ENCODE results near the gene HEPACAM2.

HEPACAM2 gene

GRCh38 chr7:93202594-93203250 lies 23.5 kb downstream of the HEPACAM2 start:
- no peak for DNase-seq (ENCODE audit: low read depth)

- DNase-seq (ENCODE audit: low read depth) = no peak
Observed at GRCh38 chr7:93198472-93198871, 27.8 kb downstream of the HEPACAM2 start.

GRCh38 chr7:93196336-93196735 lies 29.9 kb downstream of the HEPACAM2 start:
- no peak for DNase-seq (ENCODE audit: low read depth)

- DNase-seq (ENCODE audit: low read depth) = no peak
Observed at GRCh38 chr7:93194386-93194785, 31.9 kb downstream of the HEPACAM2 start.

- no peak for DNase-seq (ENCODE audit: low read depth)
Observed at GRCh38 chr7:93188870-93189634, 37.2 kb downstream of the HEPACAM2 start.

GRCh38 chr7:93185303-93186027 lies 40.8 kb downstream of the HEPACAM2 start:
- no peak for DNase-seq (ENCODE audit: low read depth)

GRCh38 chr7:93179173-93179572 lies 47.1 kb downstream of the HEPACAM2 start:
- no peak for DNase-seq (ENCODE audit: low read depth)

GRCh38 chr7:93178213-93178612 lies 48.1 kb downstream of the HEPACAM2 start:
- DNase-seq (ENCODE audit: low read depth) = no peak

GRCh38 chr7:93176992-93177580 lies 49.2 kb downstream of the HEPACAM2 start:
- DNase-seq (ENCODE audit: low read depth) = no peak

- DNase-seq (ENCODE audit: low read depth) = no peak
Observed at GRCh38 chr7:93175219-93175618, 51.0 kb downstream of the HEPACAM2 start.

- no peak for DNase-seq (ENCODE audit: low read depth)
Observed at GRCh38 chr7:93172683-93173082, 53.6 kb downstream of the HEPACAM2 start.

GRCh38 chr7:93171606-93172226 lies 54.6 kb downstream of the HEPACAM2 start:
- DNase-seq (ENCODE audit: low read depth) = no peak

- no peak for DNase-seq (ENCODE audit: low read depth)
Observed at GRCh38 chr7:93165447-93165846, 60.8 kb downstream of the HEPACAM2 start.

- DNase-seq (ENCODE audit: low read depth) = no peak
Observed at GRCh38 chr7:93164766-93165165, 61.5 kb downstream of the HEPACAM2 start.

GRCh38 chr7:93161181-93161762 lies 65.0 kb downstream of the HEPACAM2 start:
- DNase-seq (ENCODE audit: low read depth) = no peak

- DNase-seq (ENCODE audit: low read depth) = no peak
Observed at GRCh38 chr7:93160410-93160809, 65.9 kb downstream of the HEPACAM2 start.

GRCh38 chr7:93159490-93159889 lies 66.8 kb downstream of the HEPACAM2 start:
- no peak for DNase-seq (ENCODE audit: low read depth)

GRCh38 chr7:93156884-93157283 lies 69.4 kb downstream of the HEPACAM2 start:
- no peak for DNase-seq (ENCODE audit: low read depth)

GRCh38 chr7:93150200-93150835 lies 76.0 kb downstream of the HEPACAM2 start:
- DNase-seq (ENCODE audit: low read depth) = no peak

- DNase-seq (ENCODE audit: low read depth) = no peak
Observed at GRCh38 chr7:93148727-93149126, 77.5 kb downstream of the HEPACAM2 start.

- no peak for DNase-seq (ENCODE audit: low read depth)
Observed at GRCh38 chr7:93148144-93148543, 78.1 kb downstream of the HEPACAM2 start, which contains the start of gene SAMD9L. SAMD9L (minus strand) TSS chr7:93148385; CDS start chr7:93135971, 12,414 bp downstream.

All from activated T-helper 9 cell treated with anti-CD3 and anti-CD28 coated beads, Interleukin-2, amount 50 U/mL, for 16 hours (primary cell).